Measurements from ENCODE around the gene ATP8B3. TPM values are rescaled to one million over a fixed set of nuclear protein-coding genes. Genes with fewer than 3 reads are reported as not detected.
A peak's percentile ranks its signal among the peaks of the same experiment; 100 is the strongest.

Gene ATP8B3
- total RNA-seq, 1 donor from 2014 or later: 2.5 TPM

- H3K36me3 Mint-ChIP-seq (ENCODE audit: unreplicated experiment): no peaks in the 10 kb centered on the region
- H3K27me3 Mint-ChIP-seq (ENCODE audit: unreplicated experiment): peaks cover 7% of the 10 kb centered on the region
- no peak overlapping the region for H3K27ac Mint-ChIP-seq (ENCODE audit: unreplicated experiment)
- H3K4me1 Mint-ChIP-seq (ENCODE audit: low read depth, unreplicated experiment): peaks cover 9% of the 10 kb centered on the region
- H3K9me3 Mint-ChIP-seq (ENCODE audit: unreplicated experiment): peaks cover 7% of the 10 kb centered on the region
- peak; percentile 67 for DNase-seq
- TF ChIP-seq CTCF (IDR thresholded peaks at IDR 0.05; ENCODE audit: partially characterized antibody, unreplicated experiment): no peak
- H3K4me3 Mint-ChIP-seq (ENCODE audit: unreplicated experiment): no peak overlapping the region
These were observed 65.4 kb downstream of the ATP8B3 start for GRCh38 chr19:1746401-1747284.

GRCh38 chr19:1745589-1746031, 66.5 kb downstream of the ATP8B3 start:
- no peak for TF ChIP-seq CTCF (IDR thresholded peaks at IDR 0.05; ENCODE audit: partially characterized antibody, unreplicated experiment)
- Mint-ChIP-seq H3K27ac (ENCODE audit: unreplicated experiment) (no peak overlapping the region), H3K9me3 (ENCODE audit: unreplicated experiment) (peaks cover 3% of the 10 kb centered on the region), H3K4me3 (ENCODE audit: unreplicated experiment) (no peak overlapping the region), H3K36me3 (ENCODE audit: unreplicated experiment) (no peaks in the 10 kb centered on the region), H3K27me3 (ENCODE audit: unreplicated experiment) (peaks cover 2% of the 10 kb centered on the region), H3K4me1 (ENCODE audit: low read depth, unreplicated experiment) (peaks cover 3% of the 10 kb centered on the region)
- no peak for DNase-seq

- peaks cover 6% of the 10 kb centered on the region for H3K27me3 Mint-ChIP-seq (ENCODE audit: unreplicated experiment)
- H3K4me3 Mint-ChIP-seq (ENCODE audit: unreplicated experiment): no peak overlapping the region
- no peak overlapping the region for H3K27ac Mint-ChIP-seq (ENCODE audit: unreplicated experiment)
- DNase-seq: no peak
- TF ChIP-seq CTCF (IDR thresholded peaks at IDR 0.05; ENCODE audit: partially characterized antibody, unreplicated experiment): no peak
- peaks cover 3% of the 10 kb centered on the region for H3K9me3 Mint-ChIP-seq (ENCODE audit: unreplicated experiment)
- no peaks in the 10 kb centered on the region for H3K36me3 Mint-ChIP-seq (ENCODE audit: unreplicated experiment)
- peaks cover under 1% of the 10 kb centered on the region for H3K4me1 Mint-ChIP-seq (ENCODE audit: low read depth, unreplicated experiment)
These were observed 67.1 kb downstream of the ATP8B3 start for GRCh38 chr19:1744822-1745563.

GRCh38 chr19:1744133-1744665, 67.9 kb downstream of the ATP8B3 start:
- Mint-ChIP-seq H3K27me3 (ENCODE audit: unreplicated experiment) (peaks cover 6% of the 10 kb centered on the region), H3K27ac (ENCODE audit: unreplicated experiment) (no peak overlapping the region), H3K4me3 (ENCODE audit: unreplicated experiment) (no peak overlapping the region), H3K36me3 (ENCODE audit: unreplicated experiment) (no peaks in the 10 kb centered on the region), H3K4me1 (ENCODE audit: low read depth, unreplicated experiment) (no peaks in the 10 kb centered on the region), H3K9me3 (ENCODE audit: unreplicated experiment) (peaks cover 3% of the 10 kb centered on the region)
- TF ChIP-seq CTCF (IDR thresholded peaks at IDR 0.05; ENCODE audit: partially characterized antibody, unreplicated experiment): no peak
- no peak for DNase-seq
